Tibial nerve (tissue), 3 donors: Measurements from ENCODE around the gene CALHM5.

Experiments
- POLR2A ChIP-seq, 2 donors: fragments of 450-650 bp; IDR thresholded peaks; one replicate each; pipeline ENCODE4 v1.6.1; 2017; ENCODE audit warnings: antibody characterized with exemption in 2 of 2, mild to moderate bottlenecking in 2 of 2, moderate library complexity in 2 of 2
- TF ChIP-seq, protein P1 (sequence below), 5 experiments: fragments of 200-600 bp in 3 of 5; fragments of 450-650 bp in 2 of 5; sonication (generic) in 3 of 5; IDR thresholded peaks; one replicate each; pipeline ENCODE4 v1.5.1; 2016 to 2019; ENCODE audit warnings: antibody characterized with exemption in 5 of 5, mild to moderate bottlenecking in 3 of 5, moderate library complexity in 2 of 5

DNA sequence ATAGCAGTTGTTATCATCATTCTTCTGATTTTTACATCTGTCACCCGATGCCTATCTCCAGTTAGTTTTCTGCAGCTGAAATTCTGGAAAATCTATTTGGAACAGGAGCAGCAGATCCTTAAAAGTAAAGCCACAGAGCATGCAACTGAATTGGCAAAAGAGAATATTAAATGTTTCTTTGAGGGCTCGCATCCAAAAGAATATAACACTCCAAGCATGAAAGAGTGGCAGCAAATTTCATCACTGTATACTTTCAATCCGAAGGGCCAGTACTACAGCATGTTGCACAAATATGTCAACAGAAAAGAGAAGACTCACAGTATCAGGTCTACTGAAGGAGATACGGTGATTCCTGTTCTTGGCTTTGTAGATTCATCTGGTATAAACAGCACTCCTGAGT, 48.1 kb upstream of the CALHM5 start:
- TF ChIP-seq, protein P1, sequence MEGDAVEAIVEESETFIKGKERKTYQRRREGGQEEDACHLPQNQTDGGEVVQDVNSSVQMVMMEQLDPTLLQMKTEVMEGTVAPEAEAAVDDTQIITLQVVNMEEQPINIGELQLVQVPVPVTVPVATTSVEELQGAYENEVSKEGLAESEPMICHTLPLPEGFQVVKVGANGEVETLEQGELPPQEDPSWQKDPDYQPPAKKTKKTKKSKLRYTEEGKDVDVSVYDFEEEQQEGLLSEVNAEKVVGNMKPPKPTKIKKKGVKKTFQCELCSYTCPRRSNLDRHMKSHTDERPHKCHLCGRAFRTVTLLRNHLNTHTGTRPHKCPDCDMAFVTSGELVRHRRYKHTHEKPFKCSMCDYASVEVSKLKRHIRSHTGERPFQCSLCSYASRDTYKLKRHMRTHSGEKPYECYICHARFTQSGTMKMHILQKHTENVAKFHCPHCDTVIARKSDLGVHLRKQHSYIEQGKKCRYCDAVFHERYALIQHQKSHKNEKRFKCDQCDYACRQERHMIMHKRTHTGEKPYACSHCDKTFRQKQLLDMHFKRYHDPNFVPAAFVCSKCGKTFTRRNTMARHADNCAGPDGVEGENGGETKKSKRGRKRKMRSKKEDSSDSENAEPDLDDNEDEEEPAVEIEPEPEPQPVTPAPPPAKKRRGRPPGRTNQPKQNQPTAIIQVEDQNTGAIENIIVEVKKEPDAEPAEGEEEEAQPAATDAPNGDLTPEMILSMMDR (IDR thresholded peaks at IDR 0.05) = no peak
- TF ChIP-seq POLR2A (IDR thresholded peaks at IDR 0.05) = no peak
